ENCODE data around the gene KCNIP4.

KCNIP4 gene

DNA sequence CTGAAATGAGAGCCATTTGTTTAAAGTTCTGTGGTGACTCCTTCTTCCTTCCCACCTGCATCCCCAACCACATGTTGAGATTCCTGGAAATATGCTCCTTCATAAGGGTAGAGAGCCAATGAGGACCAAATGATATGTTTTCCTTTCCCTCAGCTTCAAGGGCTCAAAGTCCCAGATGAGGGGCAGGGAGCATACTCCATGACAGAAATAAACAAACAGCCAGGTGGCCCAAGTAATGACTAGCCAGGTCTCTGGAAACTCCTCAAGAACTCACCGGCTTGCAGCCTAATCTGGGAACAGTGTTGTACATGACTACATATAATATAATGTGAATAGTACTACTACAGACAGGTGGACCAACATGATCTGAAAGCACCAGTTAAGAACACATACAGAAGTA lies 856.0 kb downstream of the KCNIP4 start:
- no peaks in the 10 kb centered on the region for H3K36me3 ChIP-seq (ENCODE audit: insufficient read depth, low read length)
- H3K27me3 ChIP-seq (ENCODE audit: insufficient read depth, low read length, poor library complexity, severe bottlenecking), result no peaks in the 10 kb centered on the region
- H3K9me3 ChIP-seq (ENCODE audit: insufficient read depth, low read depth, low read length), result no peaks in the 10 kb centered on the region
- H3K4me3 ChIP-seq (ENCODE audit: low read length, poor library complexity, severe bottlenecking), result no peak overlapping the region
- H3K9ac ChIP-seq (ENCODE audit: low read depth, low read length, poor library complexity, severe bottlenecking), result no peak overlapping the region
- H4K20me1 ChIP-seq (ENCODE audit: insufficient read depth, low read length, poor library complexity, severe bottlenecking), result no peaks in the 10 kb centered on the region
- no peaks in the 10 kb centered on the region for H3F3A ChIP-seq (ENCODE audit: low read depth)
- no peaks in the 10 kb centered on the region for H3K79me2 ChIP-seq (ENCODE audit: insufficient read depth, low read length)
- H2AFZ ChIP-seq (ENCODE audit: low read length), result no peak overlapping the region
- H3K9me2 ChIP-seq (replicated peaks; ENCODE audit: low read depth, low read length), result no peaks in the 10 kb centered on the region
- TF ChIP-seq EZH2phosphoT487 (IDR thresholded peaks at IDR 0.05; ENCODE audit: borderline replicate concordance), result no peak
- TF ChIP-seq, protein P1, sequence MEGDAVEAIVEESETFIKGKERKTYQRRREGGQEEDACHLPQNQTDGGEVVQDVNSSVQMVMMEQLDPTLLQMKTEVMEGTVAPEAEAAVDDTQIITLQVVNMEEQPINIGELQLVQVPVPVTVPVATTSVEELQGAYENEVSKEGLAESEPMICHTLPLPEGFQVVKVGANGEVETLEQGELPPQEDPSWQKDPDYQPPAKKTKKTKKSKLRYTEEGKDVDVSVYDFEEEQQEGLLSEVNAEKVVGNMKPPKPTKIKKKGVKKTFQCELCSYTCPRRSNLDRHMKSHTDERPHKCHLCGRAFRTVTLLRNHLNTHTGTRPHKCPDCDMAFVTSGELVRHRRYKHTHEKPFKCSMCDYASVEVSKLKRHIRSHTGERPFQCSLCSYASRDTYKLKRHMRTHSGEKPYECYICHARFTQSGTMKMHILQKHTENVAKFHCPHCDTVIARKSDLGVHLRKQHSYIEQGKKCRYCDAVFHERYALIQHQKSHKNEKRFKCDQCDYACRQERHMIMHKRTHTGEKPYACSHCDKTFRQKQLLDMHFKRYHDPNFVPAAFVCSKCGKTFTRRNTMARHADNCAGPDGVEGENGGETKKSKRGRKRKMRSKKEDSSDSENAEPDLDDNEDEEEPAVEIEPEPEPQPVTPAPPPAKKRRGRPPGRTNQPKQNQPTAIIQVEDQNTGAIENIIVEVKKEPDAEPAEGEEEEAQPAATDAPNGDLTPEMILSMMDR (conservative IDR thresholded peaks at IDR 0.05; ENCODE audit: low read length), result no peak
- H3K4me1 ChIP-seq (ENCODE audit: insufficient read depth, low read length, poor library complexity, severe bottlenecking), result no peaks in the 10 kb centered on the region
- no peak overlapping the region for H3K4me2 ChIP-seq (ENCODE audit: low read depth, low read length, poor library complexity, severe bottlenecking)

DNA sequence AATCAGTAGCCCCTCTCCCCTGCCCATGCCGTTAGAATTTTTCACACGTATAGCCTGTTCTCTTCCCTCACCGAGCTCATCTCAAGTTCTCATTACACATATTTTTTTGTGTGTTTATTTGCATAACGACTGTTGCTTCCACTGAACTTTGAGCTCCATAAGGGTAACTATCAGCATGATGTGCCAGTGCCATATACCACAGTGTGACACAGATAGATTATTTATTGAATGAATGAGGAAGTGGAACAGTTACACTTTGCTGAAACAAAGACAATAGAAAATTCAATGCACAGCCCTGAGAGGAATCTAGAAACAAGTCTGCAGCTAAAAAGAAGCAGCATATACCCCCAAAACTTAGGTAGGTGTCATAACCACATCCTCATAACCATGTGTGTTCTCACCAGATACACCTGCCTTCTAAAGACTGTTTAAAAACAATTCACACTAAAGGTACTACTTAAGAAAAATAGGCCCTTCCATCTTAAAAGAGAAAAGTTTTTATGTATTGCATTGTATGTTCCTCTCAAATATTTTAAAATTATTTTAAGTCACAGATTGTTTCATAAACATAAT lies 858.4 kb downstream of the KCNIP4 start:
- Histone ChIP-seq H3K79me2 (ENCODE audit: insufficient read depth, low read length) (no peaks in the 10 kb centered on the region), H3K36me3 (ENCODE audit: insufficient read depth, low read length) (no peaks in the 10 kb centered on the region), H3F3A (ENCODE audit: low read depth) (no peaks in the 10 kb centered on the region), H3K4me3 (ENCODE audit: low read length, poor library complexity, severe bottlenecking) (no peak overlapping the region), H3K9me3 (ENCODE audit: insufficient read depth, low read depth, low read length) (no peaks in the 10 kb centered on the region), H3K4me1 (ENCODE audit: insufficient read depth, low read length, poor library complexity, severe bottlenecking) (no peaks in the 10 kb centered on the region), H2AFZ (ENCODE audit: low read length) (no peak overlapping the region), H3K27me3 (ENCODE audit: insufficient read depth, low read length, poor library complexity, severe bottlenecking) (no peaks in the 10 kb centered on the region), H3K9ac (ENCODE audit: low read depth, low read length, poor library complexity, severe bottlenecking) (no peak overlapping the region), H4K20me1 (ENCODE audit: insufficient read depth, low read length, poor library complexity, severe bottlenecking) (no peaks in the 10 kb centered on the region), H3K4me2 (ENCODE audit: low read depth, low read length, poor library complexity, severe bottlenecking) (no peak overlapping the region), H3K9me2 (replicated peaks; ENCODE audit: low read depth, low read length) (no peaks in the 10 kb centered on the region)
- TF ChIP-seq EZH2phosphoT487 (IDR thresholded peaks at IDR 0.05; ENCODE audit: borderline replicate concordance), result no peak
- TF ChIP-seq, protein P1 (conservative IDR thresholded peaks at IDR 0.05; ENCODE audit: low read length), result no peak

DNA sequence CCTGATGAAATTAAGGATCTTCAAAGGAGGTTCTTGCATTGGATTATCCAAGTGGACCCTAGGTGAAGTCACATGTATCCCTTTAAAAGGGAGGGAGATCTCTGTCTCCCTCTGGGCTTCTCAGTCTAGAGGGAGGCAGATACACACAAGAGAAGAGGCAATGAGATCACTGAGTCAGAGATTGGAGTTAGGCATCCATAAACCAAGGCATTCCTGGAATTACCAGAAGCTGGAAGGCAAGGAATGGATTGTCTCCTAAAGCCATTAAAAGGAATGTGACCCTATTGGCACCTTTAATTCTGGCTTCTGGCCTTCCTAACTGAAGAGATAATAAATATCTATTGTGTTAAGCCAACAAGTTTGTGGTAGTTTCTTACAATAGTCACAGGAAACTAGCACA lies 865.2 kb downstream of the KCNIP4 start:
- H3K4me3 ChIP-seq (ENCODE audit: low read length, poor library complexity, severe bottlenecking), result no peak overlapping the region
- H3F3A ChIP-seq (ENCODE audit: low read depth), result no peaks in the 10 kb centered on the region
- H3K9me2 ChIP-seq (replicated peaks; ENCODE audit: low read depth, low read length), result no peaks in the 10 kb centered on the region
- no peaks in the 10 kb centered on the region for H3K27me3 ChIP-seq (ENCODE audit: insufficient read depth, low read length, poor library complexity, severe bottlenecking)
- no peaks in the 10 kb centered on the region for H4K20me1 ChIP-seq (ENCODE audit: insufficient read depth, low read length, poor library complexity, severe bottlenecking)
- H3K4me1 ChIP-seq (ENCODE audit: insufficient read depth, low read length, poor library complexity, severe bottlenecking), result no peaks in the 10 kb centered on the region
- H3K9me3 ChIP-seq (ENCODE audit: insufficient read depth, low read depth, low read length), result no peaks in the 10 kb centered on the region
- no peak overlapping the region for H3K9ac ChIP-seq (ENCODE audit: low read depth, low read length, poor library complexity, severe bottlenecking)
- no peaks in the 10 kb centered on the region for H3K79me2 ChIP-seq (ENCODE audit: insufficient read depth, low read length)
- H3K4me2 ChIP-seq (ENCODE audit: low read depth, low read length, poor library complexity, severe bottlenecking), result no peak overlapping the region
- no peak overlapping the region for H2AFZ ChIP-seq (ENCODE audit: low read length)
- TF ChIP-seq, protein P1 (conservative IDR thresholded peaks at IDR 0.05; ENCODE audit: low read length), result no peak
- no peak for TF ChIP-seq EZH2phosphoT487 (IDR thresholded peaks at IDR 0.05; ENCODE audit: borderline replicate concordance)
- no peaks in the 10 kb centered on the region for H3K36me3 ChIP-seq (ENCODE audit: insufficient read depth, low read length)
